Nephron progenitor cell (in vitro differentiated cells): ENCODE measurements around the gene DHODH.
A peak's percentile ranks its signal among the peaks of the same experiment; 100 is the strongest.
"Not testable (repeated sequence)": the region's sequence is repeated elsewhere in the genome, so short reads cannot be mapped to it uniquely, and the experiment has no call there.

Experiments used
- DNase-seq: peaks from one replicate; pipeline ENCODE4 v3.0.0; 2021
- H3K27ac Mint-ChIP-seq: 2 replicates; pipeline ENCODE4 v1.8.0; 2021; ENCODE audit warnings: mild to moderate bottlenecking, moderate library complexity, mixed read lengths
- H3K27me3 Mint-ChIP-seq: 2 replicates; pipeline ENCODE4 v1.8.0; 2021; ENCODE audit warnings: mild to moderate bottlenecking, low read depth, mixed read lengths; ENCODE audit not compliant: poor library complexity
- H3K36me3 Mint-ChIP-seq: 2 replicates; pipeline ENCODE4 v1.8.0; 2021; ENCODE audit warnings: low read depth, mixed read lengths
- H3K4me1 Mint-ChIP-seq: 2 replicates; pipeline ENCODE4 v1.8.0; 2021; ENCODE audit warnings: mixed read lengths
- H3K4me3 Mint-ChIP-seq: 2 replicates; pipeline ENCODE4 v1.8.0; 2021; ENCODE audit warnings: mild to moderate bottlenecking, moderate library complexity, mixed read lengths
- H3K9me3 Mint-ChIP-seq: 2 replicates; pipeline ENCODE4 v1.8.0; 2021; ENCODE audit warnings: mild to moderate bottlenecking, moderate library complexity, mixed read lengths
- CTCF ChIP-seq: fragments of 200-600 bp; sonication (generic); IDR thresholded peaks from 2 replicates; pipeline ENCODE4 v1.5.0; 2021; ENCODE audit warnings: antibody characterized with exemption

DHODH gene

GRCh38 chr16:72064361-72064894 is 55.9 kb downstream of the DHODH start:
- Mint-ChIP-seq H3K36me3 (no peaks in the 10 kb centered on the region), H3K27me3 (peaks cover 36% of the 10 kb centered on the region), H3K4me3 (no peak overlapping the region), H3K27ac (peak overlapping the region; percentile 57), H3K4me1 (peaks cover 22% of the 10 kb centered on the region), H3K9me3 (peaks cover 5% of the 10 kb centered on the region)
- TF ChIP-seq CTCF = no peak
- no peak for DNase-seq

- no peak for DNase-seq
- Mint-ChIP-seq H3K27me3 (peaks cover 40% of the 10 kb centered on the region), H3K4me3 (no peak overlapping the region), H3K36me3 (no peaks in the 10 kb centered on the region), H3K4me1 (peaks cover 25% of the 10 kb centered on the region), H3K9me3 (peaks cover 5% of the 10 kb centered on the region), H3K27ac (no peak overlapping the region)
- TF ChIP-seq CTCF = peak; percentile 49
These were observed 58.2 kb downstream of the DHODH start for GRCh38 chr16:72066747-72067146.

GRCh38 chr16:72068930-72069329 is 60.4 kb downstream of the DHODH start:
- DNase-seq = no peak
- H3K36me3 Mint-ChIP-seq = no peaks in the 10 kb centered on the region
- no peak for TF ChIP-seq CTCF

GRCh38 chr16:72072514-72073342 is 64.2 kb downstream of the DHODH start:
- no peak for DNase-seq
- Mint-ChIP-seq H3K4me1 (peaks cover 14% of the 10 kb centered on the region), H3K9me3 (no peaks in the 10 kb centered on the region), H3K27ac (peak overlapping the region; percentile 85), H3K36me3 (no peaks in the 10 kb centered on the region), H3K27me3 (peaks cover 18% of the 10 kb centered on the region), H3K4me3 (no peak overlapping the region)
- TF ChIP-seq CTCF = no peak

More at GRCh38 chr16:72068930-72069329, 60.4 kb downstream of the DHODH start:
- Mint-ChIP-seq H3K27ac (no peak overlapping the region), H3K4me3 (no peak overlapping the region), H3K27me3 (peaks cover 31% of the 10 kb centered on the region), H3K9me3 (peaks cover 5% of the 10 kb centered on the region), H3K4me1 (peaks cover 22% of the 10 kb centered on the region)

GRCh38 chr16:72073560-72074230 is 65.2 kb downstream of the DHODH start:
- Mint-ChIP-seq H3K9me3 (no peaks in the 10 kb centered on the region), H3K4me3 (no peak overlapping the region), H3K27ac (no peak overlapping the region), H3K27me3 (peaks cover 14% of the 10 kb centered on the region), H3K4me1 (peaks cover 22% of the 10 kb centered on the region), H3K36me3 (no peaks in the 10 kb centered on the region)
- DNase-seq = no peak
- no peak for TF ChIP-seq CTCF

GRCh38 chr16:72075067-72075466 is 66.5 kb downstream of the DHODH start:
- not testable (repeated sequence) for H3K4me3 Mint-ChIP-seq, H3K27ac Mint-ChIP-seq, DNase-seq, H3K9me3 Mint-ChIP-seq, H3K36me3 Mint-ChIP-seq
- Mint-ChIP-seq H3K27me3 (peaks cover 14% of the 10 kb centered on the region), H3K4me1 (peaks cover 22% of the 10 kb centered on the region)
